GM21423 (cell line): ENCODE measurements around the gene MCIDAS.

ENCODE experiments used
- ATAC-seq: cut with Tn5 transposase; IDR thresholded peaks from one replicate; pipeline ENCODE4 v1.9.1; 2021; ENCODE audit warnings: mild to moderate bottlenecking, moderate library complexity; ENCODE audit not compliant: unreplicated experiment

The MCIDAS gene

GRCh38 chr5:55171471-55171870 is 55.6 kb downstream of the MCIDAS start:
- ATAC-seq = no peak
